GM19023 (cell line): ENCODE data around the gene SCARB1.

Experiments
- ATAC-seq: cut with Tn5 transposase; IDR thresholded peaks from one replicate; pipeline ENCODE4 v1.9.1; 2021; ENCODE audit warnings: mild to moderate bottlenecking, moderate library complexity; ENCODE audit not compliant: unreplicated experiment

Gene SCARB1

DNA sequence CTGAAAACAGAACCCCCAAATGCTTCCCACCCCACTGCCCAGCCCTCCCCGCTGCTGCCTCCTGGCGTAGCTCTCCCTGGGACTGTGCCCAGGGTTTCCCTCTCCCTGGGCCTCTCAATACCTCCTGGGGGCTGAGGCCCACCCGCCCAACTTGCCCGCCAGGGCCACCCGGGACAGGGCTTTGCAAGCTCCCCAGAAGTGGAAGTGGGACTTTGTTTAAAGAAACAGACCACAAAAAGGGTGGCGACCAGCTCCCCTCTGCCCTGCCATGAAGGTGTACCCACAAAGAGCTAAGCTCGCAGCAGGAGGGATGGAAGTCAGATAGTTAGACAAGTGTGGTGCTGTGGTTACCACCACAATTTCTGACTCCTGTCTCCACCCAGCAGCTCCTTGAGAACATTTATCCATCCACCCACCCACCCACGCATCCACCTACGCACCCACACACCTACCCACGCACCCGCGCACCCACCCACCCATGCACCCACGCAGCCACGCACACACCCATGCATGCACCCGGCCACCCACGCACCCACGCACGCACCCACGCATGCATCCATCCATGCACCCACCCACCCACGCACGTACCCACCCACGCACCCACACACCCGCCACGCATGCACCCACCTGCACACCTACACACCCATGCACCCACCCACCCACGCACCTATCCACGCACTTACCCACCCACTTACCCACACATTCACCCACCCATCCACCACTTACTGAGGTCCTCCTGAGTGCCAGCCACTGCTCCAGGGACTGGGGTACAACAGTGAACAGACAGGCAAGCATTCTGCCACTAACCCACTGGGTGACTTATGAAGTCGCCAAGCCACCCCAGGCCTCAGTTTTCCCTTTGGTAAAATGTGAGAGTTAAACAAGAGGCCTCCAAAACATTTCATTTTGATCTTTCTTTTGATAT lies 127.3 kb downstream of the SCARB1 start:
- ATAC-seq, result no peak

- ATAC-seq, result no peak
These were observed 129.4 kb downstream of the SCARB1 start for GRCh38 chr12:124734224-124734788.

DNA sequence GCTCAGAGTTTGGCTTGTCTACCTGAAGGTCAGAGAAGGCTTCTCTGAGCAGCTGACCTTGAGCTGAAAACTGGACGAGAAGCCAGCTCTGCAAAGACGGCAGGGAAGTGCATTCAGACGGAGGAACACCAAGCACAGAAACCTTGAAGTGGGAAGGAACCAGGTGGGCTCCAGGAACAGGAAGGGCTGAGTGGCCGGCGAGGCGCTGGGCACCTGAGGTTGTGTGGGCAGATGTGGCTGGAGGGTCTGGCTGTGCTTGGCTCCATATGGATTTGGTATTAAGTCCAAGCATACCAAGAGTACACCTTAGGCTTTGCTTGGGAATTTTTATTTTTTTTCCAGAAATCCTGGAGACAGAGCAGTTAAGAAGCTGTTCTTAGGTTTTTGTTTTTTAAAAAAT lies 130.6 kb downstream of the SCARB1 start:
- ATAC-seq, result no peak

DNA sequence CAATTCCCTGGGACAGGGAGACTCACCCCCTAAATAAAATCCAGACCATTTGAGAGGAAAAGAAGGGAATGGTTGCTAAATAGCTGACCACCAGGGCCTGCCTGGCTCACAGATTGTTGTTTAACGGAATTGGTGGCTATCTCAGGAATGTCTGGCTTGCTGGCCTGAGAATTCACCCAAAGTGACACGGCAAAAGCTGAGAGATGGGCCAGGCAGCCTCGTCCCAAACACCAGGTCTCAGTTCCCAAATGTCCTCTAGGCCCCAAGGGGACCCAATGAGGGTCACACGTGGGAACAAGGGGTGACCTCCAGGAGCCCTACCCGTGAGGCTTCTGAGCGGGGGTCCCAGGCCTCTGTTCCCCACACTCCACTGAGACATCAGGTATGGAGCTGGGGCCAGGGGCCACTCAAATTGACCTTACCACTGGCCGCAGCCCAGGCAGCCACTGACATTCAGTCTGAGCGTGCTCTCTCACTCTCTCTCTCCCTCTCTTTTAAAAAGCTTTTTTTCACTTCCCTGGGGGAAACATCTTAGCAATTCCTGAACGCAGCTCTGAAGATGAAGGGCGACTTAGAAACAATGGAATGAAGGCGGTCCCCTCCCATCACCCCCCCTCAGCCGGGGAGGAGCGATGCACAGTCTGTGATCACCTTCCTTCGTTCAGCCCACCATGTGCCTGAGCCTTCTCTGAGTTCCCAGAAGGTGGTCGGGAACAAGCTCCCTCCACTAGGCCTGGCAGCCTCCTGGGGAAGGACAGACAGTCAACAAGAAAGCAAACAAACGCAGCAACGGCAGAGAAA lies 131.2 kb downstream of the SCARB1 start:
- ATAC-seq, result no peak

DNA sequence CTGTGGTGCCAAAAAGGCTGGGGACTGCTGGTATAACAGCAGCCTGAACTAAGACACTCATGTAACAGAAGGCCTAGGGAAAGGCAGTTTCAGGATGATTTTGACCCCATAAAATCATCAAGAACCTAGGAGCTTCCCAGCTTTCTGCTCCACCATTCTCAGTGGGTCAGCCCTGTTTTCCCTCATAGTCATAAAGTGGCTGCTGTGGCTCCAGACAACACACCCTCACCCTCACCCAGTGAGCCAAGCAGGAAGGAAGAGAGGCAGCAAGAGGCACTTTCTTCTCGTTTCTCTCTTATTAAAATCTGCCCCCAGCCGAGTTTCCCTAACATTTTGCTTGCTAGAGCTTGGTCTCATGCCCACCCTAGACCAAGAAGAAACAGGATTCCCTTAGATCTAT lies 131.8 kb downstream of the SCARB1 start:
- ATAC-seq, result no peak

- ATAC-seq, result no peak
These were observed 133.2 kb downstream of the SCARB1 start for GRCh38 chr12:124730455-124730932.

GRCh38 chr12:124727922-124728321 lies 135.7 kb downstream of the SCARB1 start:
- ATAC-seq, result no peak

GRCh38 chr12:124727264-124727800 lies 136.3 kb downstream of the SCARB1 start:
- no peak for ATAC-seq
